DND-41 (cell line): Measurements from ENCODE around the gene NEK4.
A peak's percentile ranks its signal among the peaks of the same experiment; 100 is the strongest.

Experiments
- ATAC-seq: fragments of 200-7000 bp; cut with Tn5 transposase; 3 replicates; pipeline ENCODE4 v1.9.1; 2021; ENCODE audit warnings: low read depth; ENCODE audit not compliant: insufficient read depth
- DNase-seq: peaks from one replicate; pipeline ENCODE4 v3.0.0-alpha.2; 2020
- H2AFZ ChIP-seq: 2 replicates; pipeline ENCODE4 v1.6.0; 2012; ENCODE audit warnings: low read depth, low read length
- H3K27ac ChIP-seq: 2 replicates; pipeline ENCODE4 v1.5.1; 2012; ENCODE audit warnings: low read length, inconsistent platforms
- H3K27me3 ChIP-seq: fragments of 200-600 bp; sonication (generic); 2 replicates; pipeline ENCODE4 v1.6.0; 2012; ENCODE audit warnings: low read length, mild to moderate bottlenecking, inconsistent platforms; ENCODE audit not compliant: insufficient read depth, poor library complexity
- H3K36me3 ChIP-seq: 2 replicates; pipeline ENCODE4 v1.5.1; 2012; ENCODE audit warnings: low read length, inconsistent platforms; ENCODE audit not compliant: insufficient read depth
- H3K4me1 ChIP-seq: 2 replicates; pipeline ENCODE4 v1.5.1; 2012; ENCODE audit warnings: mild to moderate bottlenecking, low read length; ENCODE audit not compliant: insufficient read depth
- H3K4me2 ChIP-seq: 2 replicates; pipeline ENCODE4 v1.6.0; 2012; ENCODE audit warnings: mild to moderate bottlenecking, moderate library complexity, low read length, inconsistent platforms; ENCODE audit not compliant: insufficient read depth
- H3K4me3 ChIP-seq, 2 experiments: fragments of 200-600 bp in 1 of 2; shearing (Covaris generic) in 1 of 2; 2 replicates each; pipeline ENCODE4 v1.5.1; 2012 to 2016; ENCODE audit warnings: inconsistent platforms in 2 of 2, low read length in 2 of 2, mild to moderate bottlenecking in 2 of 2, low read depth in 1 of 2, moderate library complexity in 1 of 2
- H3K79me2 ChIP-seq: 2 replicates; pipeline ENCODE4 v1.6.0; 2012; ENCODE audit warnings: low read length, inconsistent platforms; ENCODE audit not compliant: insufficient read depth
- H3K9ac ChIP-seq: 2 replicates; pipeline ENCODE4 v1.6.0; 2012; ENCODE audit warnings: low read depth, mild to moderate bottlenecking, inconsistent platforms, low read length, moderate library complexity
- H3K9me3 ChIP-seq: 2 replicates; pipeline ENCODE4 v1.5.1; 2012; ENCODE audit warnings: low read length, moderate library complexity, mild to moderate bottlenecking, inconsistent platforms; ENCODE audit not compliant: insufficient read depth, severe bottlenecking
- H4K20me1 ChIP-seq: 2 replicates; pipeline ENCODE4 v1.6.0; 2012; ENCODE audit warnings: low read length; ENCODE audit not compliant: insufficient read depth
- EZH2 ChIP-seq: IDR thresholded peaks from 3 replicates; pipeline ENCODE4 v1.6.1; 2012; ENCODE audit warnings: borderline replicate concordance, low read depth, mild to moderate bottlenecking, moderate library complexity, low read length, inconsistent platforms; ENCODE audit not compliant: severe bottlenecking
- TF ChIP-seq, protein P1 (sequence below): IDR thresholded peaks from 2 replicates; pipeline ENCODE4 v1.5.1; 2012; ENCODE audit warnings: borderline replicate concordance, low read length, moderate library complexity, mild to moderate bottlenecking; ENCODE audit not compliant: poor library complexity, severe bottlenecking; ENCODE audit errors: extremely low read depth

NEK4 gene

DNA sequence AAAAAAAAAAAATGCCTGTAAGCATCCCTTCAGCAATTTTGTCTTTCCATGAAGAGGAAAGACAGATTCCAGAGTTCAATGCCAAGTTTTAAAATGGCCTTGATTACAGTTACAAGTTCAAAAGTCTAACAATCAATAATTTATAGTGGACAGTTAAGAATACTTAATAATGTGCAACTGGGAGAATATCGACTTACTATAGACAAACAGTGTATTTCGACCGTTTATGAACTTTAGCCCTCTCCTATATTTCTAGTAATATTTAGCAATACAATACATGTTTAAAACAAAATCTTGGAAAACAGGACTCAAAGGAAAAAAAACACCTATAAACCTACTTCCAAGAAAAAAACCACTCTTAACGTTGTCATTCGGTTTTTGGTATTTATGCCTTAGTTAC lies 86.6 kb downstream of the NEK4 start:
- Histone ChIP-seq H3K4me1 (peaks cover 49% of the 10 kb centered on the region), H3K79me2 (peaks cover 99% of the 10 kb centered on the region), H3K36me3 (peaks cover 65% of the 10 kb centered on the region), H3K9me3 (no peaks in the 10 kb centered on the region), H3K9ac (peak overlapping the region; percentile 70), H3K27ac (peak overlapping the region; percentile 88), H3K27me3 (no peaks in the 10 kb centered on the region), H4K20me1 (peaks cover 31% of the 10 kb centered on the region; the same call in 1 of the 2 replicates), H2AFZ (no peak overlapping the region), H3K4me2 (peak overlapping the region; percentile 73), H3K4me3 (peak overlapping the region; percentile 69 to 80; a peak in 2 of 4 replicates)
- TF ChIP-seq, protein P1, sequence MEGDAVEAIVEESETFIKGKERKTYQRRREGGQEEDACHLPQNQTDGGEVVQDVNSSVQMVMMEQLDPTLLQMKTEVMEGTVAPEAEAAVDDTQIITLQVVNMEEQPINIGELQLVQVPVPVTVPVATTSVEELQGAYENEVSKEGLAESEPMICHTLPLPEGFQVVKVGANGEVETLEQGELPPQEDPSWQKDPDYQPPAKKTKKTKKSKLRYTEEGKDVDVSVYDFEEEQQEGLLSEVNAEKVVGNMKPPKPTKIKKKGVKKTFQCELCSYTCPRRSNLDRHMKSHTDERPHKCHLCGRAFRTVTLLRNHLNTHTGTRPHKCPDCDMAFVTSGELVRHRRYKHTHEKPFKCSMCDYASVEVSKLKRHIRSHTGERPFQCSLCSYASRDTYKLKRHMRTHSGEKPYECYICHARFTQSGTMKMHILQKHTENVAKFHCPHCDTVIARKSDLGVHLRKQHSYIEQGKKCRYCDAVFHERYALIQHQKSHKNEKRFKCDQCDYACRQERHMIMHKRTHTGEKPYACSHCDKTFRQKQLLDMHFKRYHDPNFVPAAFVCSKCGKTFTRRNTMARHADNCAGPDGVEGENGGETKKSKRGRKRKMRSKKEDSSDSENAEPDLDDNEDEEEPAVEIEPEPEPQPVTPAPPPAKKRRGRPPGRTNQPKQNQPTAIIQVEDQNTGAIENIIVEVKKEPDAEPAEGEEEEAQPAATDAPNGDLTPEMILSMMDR = no peak
- TF ChIP-seq EZH2 = no peak
- DNase-seq = no peak
- no peak for ATAC-seq

DNA sequence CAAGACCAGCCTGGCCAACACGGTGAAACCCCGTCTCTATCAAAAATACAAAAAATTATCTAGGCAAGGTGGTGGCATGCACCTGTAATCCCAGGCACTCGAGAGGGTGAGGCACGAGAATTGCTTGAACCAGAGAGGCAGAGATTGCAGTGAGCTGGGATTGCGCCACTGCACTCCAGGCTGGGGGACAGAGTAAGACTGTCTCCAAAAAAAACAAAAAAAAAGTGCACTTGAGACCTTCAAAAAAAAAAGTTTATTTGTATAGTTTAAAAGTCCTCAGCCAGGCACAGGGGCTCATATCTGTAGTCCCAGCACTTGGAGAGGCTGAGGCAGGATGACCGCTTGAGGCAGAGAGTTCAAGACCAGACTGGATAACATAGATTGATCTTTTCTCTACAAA lies 87.1 kb downstream of the NEK4 start:
- peak overlapping the region in 1 of 2 experiments; percentile 80; a peak in 1 of 4 replicates for H3K4me3 ChIP-seq
- H3K79me2 ChIP-seq = peaks cover 99% of the 10 kb centered on the region
- peak overlapping the region; percentile 73 for H3K4me2 ChIP-seq
- no peak for ATAC-seq
- TF ChIP-seq, protein P1 = no peak
- no peak for TF ChIP-seq EZH2
- peaks cover 26% of the 10 kb centered on the region; the same call in 1 of the 2 replicates for H4K20me1 ChIP-seq
- peaks cover 45% of the 10 kb centered on the region for H3K4me1 ChIP-seq
- H3K9ac ChIP-seq = peak overlapping the region; percentile 70
- H3K27ac ChIP-seq = peak overlapping the region; percentile 10; the same call in 1 of the 2 replicates
- H2AFZ ChIP-seq = no peak overlapping the region
- no peak for DNase-seq
- peaks cover 65% of the 10 kb centered on the region for H3K36me3 ChIP-seq
- H3K27me3 ChIP-seq = no peaks in the 10 kb centered on the region
- H3K9me3 ChIP-seq = no peaks in the 10 kb centered on the region

DNA sequence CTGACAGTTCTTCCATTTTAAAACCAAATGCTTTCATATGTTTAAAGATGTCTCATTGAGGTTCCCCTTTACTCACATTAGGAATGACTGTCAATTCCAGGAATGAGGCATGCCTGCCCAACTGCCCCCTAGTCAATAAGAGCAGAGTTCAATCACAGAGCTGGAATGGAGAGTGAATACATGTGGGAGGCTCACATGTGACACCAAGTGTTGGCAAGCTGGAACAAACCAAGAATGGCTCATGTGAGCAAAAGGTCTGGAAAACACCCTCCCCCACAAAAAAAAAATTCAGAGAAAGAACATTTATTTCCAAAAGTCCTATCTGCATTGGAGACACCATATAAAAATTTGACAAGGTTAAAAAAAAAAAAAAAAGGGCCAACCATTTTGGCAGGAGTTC lies 88.7 kb downstream of the NEK4 start:
- no peak overlapping the region for H3K27ac ChIP-seq
- peaks cover 29% of the 10 kb centered on the region for H3K4me1 ChIP-seq
- no peaks in the 10 kb centered on the region for H3K9me3 ChIP-seq
- no peak overlapping the region for H3K4me3 ChIP-seq
- H3K79me2 ChIP-seq = peaks cover 97% of the 10 kb centered on the region
- ATAC-seq = no peak
- peaks cover 63% of the 10 kb centered on the region for H3K36me3 ChIP-seq
- no peak for TF ChIP-seq EZH2
- TF ChIP-seq, protein P1 = peak; percentile 6
- no peak overlapping the region for H3K4me2 ChIP-seq
- DNase-seq = no peak
- no peaks in the 10 kb centered on the region for H3K27me3 ChIP-seq
- no peak overlapping the region for H2AFZ ChIP-seq
- peaks cover 15% of the 10 kb centered on the region; the same call in 1 of the 2 replicates for H4K20me1 ChIP-seq
- no peak overlapping the region for H3K9ac ChIP-seq
